Measurements from ENCODE around the gene PLEK.

GRCh38 chr2:68344031-68344430 lies 21.1 kb upstream of the PLEK start:
- TF ChIP-seq JUN (IDR thresholded peaks at IDR 0.05) (no peak), RCOR1 (IDR thresholded peaks at IDR 0.05; ENCODE audit: low read depth, low read length) (no peak), MAX (IDR thresholded peaks at IDR 0.05) (no peak), CTCF (IDR thresholded peaks at IDR 0.05) (no peak), FOSL2 (IDR thresholded peaks at IDR 0.05) (no peak), FOSL2 (CRISPR knock-in tag; IDR thresholded peaks at IDR 0.05) (no peak), PHF8 (IDR thresholded peaks at IDR 0.05; ENCODE audit: borderline replicate concordance, low read depth) (no peak), MAFK (IDR thresholded peaks at IDR 0.05; ENCODE audit: partially characterized antibody) (no peak)

All from A549 (cell line).